Natural killer cell treated with Interleukin-12 subunit alpha and Interleukin-12 subunit beta and Interleukin-15 and Interleukin-18, amount 100 ng/mL, for 72 hours (primary cell): ENCODE results near the gene LRRC36. TPM values are rescaled to one million over a fixed set of nuclear protein-coding genes. Genes with fewer than 3 reads are reported as not detected.

Experiments used
- ATAC-seq, 2 donors: fragments of 150-1000 bp; cut with Tn5 transposase in 1 of 2; sonication (Bioruptor Pico), chemical (Tn5 transposase) in 1 of 2; 2 replicates each; pipeline ENCODE4 v1.10.0; 2021
- DNase-seq: peaks from one replicate; pipeline ENCODE4 v3.0.0; 2022; ENCODE audit warnings: low spot score
- H3K27ac Mint-ChIP-seq, 2 donors: 1 replicate in 1 of 2; 2 replicates in 1 of 2; pipeline ENCODE4 v1.8.0; 2022; ENCODE audit warnings: mixed read lengths in 2 of 2, mild to moderate bottlenecking in 1 of 2, moderate library complexity in 1 of 2
- H3K27me3 Mint-ChIP-seq, 2 donors: 1 replicate in 1 of 2; 2 replicates in 1 of 2; pipeline ENCODE4 v1.8.0; 2022; ENCODE audit warnings: mixed read lengths in 2 of 2
- H3K36me3 Mint-ChIP-seq: one replicate; pipeline ENCODE4 v1.8.0; 2022; ENCODE audit warnings: mixed read lengths
- H3K4me1 Mint-ChIP-seq, 2 donors: 1 replicate in 1 of 2; 2 replicates in 1 of 2; pipeline ENCODE4 v1.8.0; 2022; ENCODE audit warnings: low read depth in 2 of 2, mixed read lengths in 2 of 2, mild to moderate bottlenecking in 1 of 2
- H3K4me3 Mint-ChIP-seq: one replicate; pipeline ENCODE4 v1.8.0; 2022; ENCODE audit warnings: mixed read lengths
- H3K9me3 Mint-ChIP-seq: 2 replicates; pipeline ENCODE4 v1.8.0; 2022; ENCODE audit warnings: mixed read lengths
- total RNA-seq, 2 donors: library from RNA; stranded (reverse); gene quantifications; one replicate each; pipeline ENCODE4 v1.2.3, GENCODE V29; 2022

The LRRC36 gene
- total RNA-seq, 2 donors from 2014 or later = 0.61 TPM; not detected in 1

GRCh38 chr16:67417333-67418061, 90.9 kb downstream of the LRRC36 start:
- Mint-ChIP-seq H3K27ac (no peak overlapping the region), H3K9me3 (no peaks in the 10 kb centered on the region), H3K4me1 (peaks cover 10 to 11% of the 10 kb centered on the region in 2 donors), H3K4me3 (peak overlapping the region; percentile 49), H3K27me3 (peaks cover 7 to 19% of the 10 kb centered on the region in 2 donors), H3K36me3 (no peaks in the 10 kb centered on the region)
- ATAC-seq (no peak), DNase-seq (no peak)

GRCh38 chr16:67419502-67419901, 92.9 kb downstream of the LRRC36 start:
- Mint-ChIP-seq H3K27me3 (peaks cover 14 to 16% of the 10 kb centered on the region in 2 donors), H3K9me3 (no peaks in the 10 kb centered on the region), H3K4me1 (peaks cover 10 to 11% of the 10 kb centered on the region in 2 donors), H3K27ac (no peak overlapping the region), H3K36me3 (no peaks in the 10 kb centered on the region), H3K4me3 (no peak overlapping the region)
- ATAC-seq (no peak), DNase-seq (no peak)

DNA sequence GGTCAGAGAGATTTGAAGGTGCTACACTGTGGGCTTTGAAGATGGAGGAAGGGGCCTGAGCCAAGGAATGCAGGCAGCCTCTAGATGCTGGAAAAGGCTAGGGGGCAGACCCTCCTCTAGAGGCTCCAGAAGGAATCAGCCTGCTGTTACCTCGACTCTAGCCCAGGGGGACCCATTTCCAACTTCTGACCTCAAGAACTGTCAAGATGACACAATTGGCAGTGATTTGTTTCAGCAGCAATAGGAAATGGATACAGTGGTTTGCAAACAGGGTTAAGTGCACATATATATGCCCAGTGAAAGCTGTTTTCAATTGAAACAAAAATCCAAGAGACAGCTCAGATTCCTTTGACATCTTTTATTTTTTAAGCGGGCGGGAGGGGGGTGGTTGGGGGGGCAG, 93.3 kb downstream of the LRRC36 start:
- peaks cover 10 to 11% of the 10 kb centered on the region in 2 donors for H3K4me1 Mint-ChIP-seq
- peaks cover 14 to 16% of the 10 kb centered on the region in 2 donors for H3K27me3 Mint-ChIP-seq
- H3K27ac Mint-ChIP-seq = no peak overlapping the region
- ATAC-seq = no peak
- no peaks in the 10 kb centered on the region for H3K36me3 Mint-ChIP-seq
- H3K4me3 Mint-ChIP-seq = no peak overlapping the region
- DNase-seq = no peak
- no peaks in the 10 kb centered on the region for H3K9me3 Mint-ChIP-seq

DNA sequence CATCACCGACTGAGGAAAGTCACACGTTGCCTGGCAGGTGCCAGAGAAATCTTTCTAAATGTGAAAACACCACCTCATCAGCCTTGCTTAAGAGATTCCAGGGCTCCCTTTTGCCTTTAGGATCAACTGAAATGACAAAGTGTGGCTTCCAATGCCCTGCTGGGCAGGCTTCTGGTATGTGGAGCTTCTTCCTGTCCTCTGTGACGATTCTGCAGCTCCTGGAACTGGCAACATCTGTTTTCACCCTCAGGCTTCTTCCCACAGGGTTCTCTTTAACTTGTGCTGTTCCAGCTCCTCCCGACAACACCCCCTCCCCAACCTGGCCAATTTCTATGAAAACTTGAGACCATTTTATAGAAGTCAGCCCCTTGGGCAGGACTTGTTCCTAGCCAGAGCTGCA, 94.4 kb downstream of the LRRC36 start:
- H3K27ac Mint-ChIP-seq = no peak overlapping the region
- H3K9me3 Mint-ChIP-seq = no peaks in the 10 kb centered on the region
- H3K4me3 Mint-ChIP-seq = no peak overlapping the region
- ATAC-seq (no peak), DNase-seq (no peak)
- peaks cover 14% of the 10 kb centered on the region in 2 donors for H3K27me3 Mint-ChIP-seq
- H3K4me1 Mint-ChIP-seq = peaks cover 5 to 7% of the 10 kb centered on the region in 2 donors
- H3K36me3 Mint-ChIP-seq = no peaks in the 10 kb centered on the region

- DNase-seq (no peak), ATAC-seq (no peak)
- Mint-ChIP-seq H3K4me1 (no peaks in the 10 kb centered on the region), H3K27ac (no peak overlapping the region), H3K36me3 (no peaks in the 10 kb centered on the region), H3K4me3 (no peak overlapping the region), H3K9me3 (no peaks in the 10 kb centered on the region), H3K27me3 (peaks cover 12 to 26% of the 10 kb centered on the region in 2 donors)
Observed at GRCh38 chr16:67423015-67423414, 96.4 kb downstream of the LRRC36 start.

DNA sequence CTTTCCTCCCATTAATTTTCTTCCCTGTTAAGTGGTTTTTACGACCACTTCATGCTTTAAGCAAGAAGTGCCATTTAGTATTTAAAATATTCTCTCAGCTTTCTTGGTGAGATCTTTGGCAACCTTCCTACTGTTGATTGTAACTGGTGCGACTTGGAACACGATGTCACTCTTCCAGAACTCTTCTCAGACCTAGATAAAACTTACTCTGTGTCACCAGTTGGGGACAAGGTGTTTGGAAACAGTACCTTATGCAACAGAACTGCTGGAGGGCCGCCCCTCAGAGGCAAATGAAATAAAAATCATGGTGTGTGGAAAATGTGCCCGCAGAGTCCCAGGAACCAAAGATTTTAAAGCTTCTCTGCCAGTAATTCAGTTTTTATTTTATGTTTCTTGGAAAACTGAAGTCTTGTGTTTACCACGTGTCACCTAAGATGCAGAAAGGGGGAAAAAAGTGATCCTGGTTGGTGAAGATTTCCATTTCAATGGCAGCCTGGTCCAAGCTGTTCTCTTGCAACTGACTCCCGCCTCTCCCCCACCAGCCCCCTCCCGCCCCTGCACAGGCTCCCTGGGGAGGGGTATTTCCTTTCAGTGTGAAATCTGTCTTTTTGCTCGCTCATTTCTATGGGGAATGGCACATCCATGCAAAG, 97.1 kb downstream of the LRRC36 start:
- no peak for DNase-seq
- Mint-ChIP-seq H3K9me3 (no peaks in the 10 kb centered on the region), H3K4me3 (no peak overlapping the region), H3K4me1 (no peaks in the 10 kb centered on the region), H3K27me3 (peaks cover 16 to 28% of the 10 kb centered on the region in 2 donors), H3K36me3 (no peaks in the 10 kb centered on the region), H3K27ac (no peak overlapping the region)
- ATAC-seq = no peak

GRCh38 chr16:67424261-67424615, 97.6 kb downstream of the LRRC36 start:
- Mint-ChIP-seq H3K27me3 (peaks cover 20 to 31% of the 10 kb centered on the region in 2 donors), H3K4me1 (peaks cover 0 to 2% of the 10 kb centered on the region in 2 donors), H3K4me3 (no peak overlapping the region), H3K36me3 (no peaks in the 10 kb centered on the region), H3K9me3 (no peaks in the 10 kb centered on the region), H3K27ac (no peak overlapping the region)
- ATAC-seq (no peak), DNase-seq (no peak)

DNA sequence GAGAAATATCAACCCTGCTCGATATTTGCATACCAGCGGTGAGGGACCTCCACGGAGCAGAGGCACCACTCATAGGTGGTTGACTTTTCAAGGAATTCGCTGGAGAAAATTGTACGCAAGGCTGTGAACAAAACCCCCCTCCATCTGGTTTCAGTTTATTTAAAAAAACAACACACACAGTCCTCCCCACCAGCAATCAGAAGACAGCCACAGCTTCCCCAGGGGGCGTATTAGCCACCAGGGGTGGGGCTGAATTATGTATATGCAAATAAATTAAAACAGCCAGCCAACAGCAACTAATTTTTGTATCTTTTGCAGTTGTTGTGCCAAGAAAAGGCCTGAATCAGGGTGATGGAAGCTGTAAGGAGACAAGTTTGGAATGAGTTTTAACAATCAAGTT, 98.4 kb downstream of the LRRC36 start:
- H3K36me3 Mint-ChIP-seq = no peaks in the 10 kb centered on the region
- H3K9me3 Mint-ChIP-seq = no peaks in the 10 kb centered on the region
- peaks cover 18 to 29% of the 10 kb centered on the region in 2 donors for H3K27me3 Mint-ChIP-seq
- no peak for ATAC-seq
- H3K4me1 Mint-ChIP-seq = peaks cover 0 to 2% of the 10 kb centered on the region in 2 donors
- no peak overlapping the region for H3K27ac Mint-ChIP-seq
- no peak for DNase-seq
- H3K4me3 Mint-ChIP-seq = no peak overlapping the region

GRCh38 chr16:67425580-67425979, 99.0 kb downstream of the LRRC36 start:
- Mint-ChIP-seq H3K4me3 (no peak overlapping the region), H3K27ac (no peak overlapping the region), H3K9me3 (no peaks in the 10 kb centered on the region), H3K36me3 (no peaks in the 10 kb centered on the region), H3K27me3 (peaks cover 22 to 29% of the 10 kb centered on the region in 2 donors), H3K4me1 (peaks cover 4 to 6% of the 10 kb centered on the region in 2 donors)
- no peak for DNase-seq
- ATAC-seq = no peak

GRCh38 chr16:67426022-67426421, 99.4 kb downstream of the LRRC36 start:
- DNase-seq (no peak), ATAC-seq (no peak)
- Mint-ChIP-seq H3K9me3 (no peaks in the 10 kb centered on the region), H3K27me3 (peaks cover 22 to 29% of the 10 kb centered on the region in 2 donors), H3K36me3 (no peaks in the 10 kb centered on the region), H3K4me1 (peaks cover 4 to 6% of the 10 kb centered on the region in 2 donors), H3K4me3 (no peak overlapping the region), H3K27ac (no peak overlapping the region)

GRCh38 chr16:67426950-67427349, 100.3 kb downstream of the LRRC36 start:
- H3K36me3 Mint-ChIP-seq = no peaks in the 10 kb centered on the region
- no peaks in the 10 kb centered on the region for H3K9me3 Mint-ChIP-seq
- ATAC-seq (no peak), DNase-seq (no peak)
- no peak overlapping the region for H3K4me3 Mint-ChIP-seq
- peaks cover 22 to 29% of the 10 kb centered on the region in 2 donors for H3K27me3 Mint-ChIP-seq
- H3K27ac Mint-ChIP-seq = no peak overlapping the region
- H3K4me1 Mint-ChIP-seq = peaks cover 4 to 6% of the 10 kb centered on the region in 2 donors

GRCh38 chr16:67428146-67428731, 101.6 kb downstream of the LRRC36 start:
- no peaks in the 10 kb centered on the region for H3K36me3 Mint-ChIP-seq
- H3K4me3 Mint-ChIP-seq = no peak overlapping the region
- no peaks in the 10 kb centered on the region for H3K9me3 Mint-ChIP-seq
- H3K27me3 Mint-ChIP-seq = peaks cover 27 to 36% of the 10 kb centered on the region in 2 donors
- H3K27ac Mint-ChIP-seq = no peak overlapping the region
- ATAC-seq (peak; percentile 66 to 74), DNase-seq (no peak)
- peaks cover 4 to 6% of the 10 kb centered on the region in 2 donors for H3K4me1 Mint-ChIP-seq

- no peaks in the 10 kb centered on the region for H3K9me3 Mint-ChIP-seq
- H3K4me3 Mint-ChIP-seq = peak overlapping the region; percentile 32
- peaks cover 4 to 6% of the 10 kb centered on the region in 2 donors for H3K4me1 Mint-ChIP-seq
- H3K36me3 Mint-ChIP-seq = no peaks in the 10 kb centered on the region
- peaks cover 28 to 29% of the 10 kb centered on the region in 2 donors for H3K27me3 Mint-ChIP-seq
- DNase-seq = no peak
- H3K27ac Mint-ChIP-seq = no peak overlapping the region
- ATAC-seq = no peak
Observed at GRCh38 chr16:67429053-67429798, 102.6 kb downstream of the LRRC36 start.
